Immature natural killer cell (primary cell): ENCODE measurements around the gene DLST. TPM values are rescaled to one million over a fixed set of nuclear protein-coding genes. Genes with fewer than 3 reads are reported as not detected.
A peak's percentile ranks its signal among the peaks of the same experiment; 100 is the strongest.

Experiments used
- DNase-seq, 3 donors: peaks; one replicate each; pipeline ENCODE4 v3.0.0; 2022; ENCODE audit warnings: mixed read lengths in 1 of 3
- H3K27ac Mint-ChIP-seq, 6 donors: one replicate each; pipeline ENCODE4 v1.8.0; 2020; ENCODE audit warnings: mixed read lengths in 6 of 6, mild to moderate bottlenecking in 5 of 6, inconsistent platforms in 4 of 6, moderate library complexity in 3 of 6
- H3K27me3 Mint-ChIP-seq, 3 donors: one replicate each; pipeline ENCODE4 v1.8.0; 2020 to 2021; ENCODE audit warnings: low read depth in 3 of 3, mild to moderate bottlenecking in 3 of 3, mixed read lengths in 3 of 3, moderate library complexity in 3 of 3, inconsistent platforms in 1 of 3
- H3K36me3 Mint-ChIP-seq, 3 donors: one replicate each; pipeline ENCODE4 v1.8.0; 2020; ENCODE audit warnings: mixed read lengths in 3 of 3, inconsistent platforms in 2 of 3, mild to moderate bottlenecking in 2 of 3
- H3K4me1 Mint-ChIP-seq, 2 donors: one replicate each; pipeline ENCODE4 v1.8.0; 2020; ENCODE audit warnings: inconsistent platforms in 2 of 2, mild to moderate bottlenecking in 2 of 2, mixed read lengths in 2 of 2, moderate library complexity in 1 of 2
- H3K4me3 Mint-ChIP-seq, 5 donors: one replicate each; pipeline ENCODE4 v1.8.0; 2020; ENCODE audit warnings: mild to moderate bottlenecking in 5 of 5, mixed read lengths in 5 of 5, inconsistent platforms in 3 of 5, moderate library complexity in 3 of 5
- H3K9me3 Mint-ChIP-seq, 6 donors: one replicate each; pipeline ENCODE4 v1.8.0; 2020; ENCODE audit warnings: mild to moderate bottlenecking in 6 of 6, mixed read lengths in 6 of 6, inconsistent platforms in 4 of 6, moderate library complexity in 3 of 6
- polyA plus RNA-seq, 3 donors: library from polyadenylated mRNA; unstranded; fragments of 300-500 nt; fragmentation: Illumina TruSeq; gene quantifications; one replicate each; pipeline ENCODE4 v1.2.3, GENCODE V29; 2021

Gene DLST
- polyA plus RNA-seq, 3 donors from 2014 or later, result 7.7 to 13.1 (median 9.0) TPM

GRCh38 chr14:74852922-74853530 is 28.7 kb upstream of the DLST start:
- Mint-ChIP-seq H3K36me3 (peaks cover 6 to 12% (median 9%) of the 10 kb centered on the region in 3 donors), H3K9me3 (no peaks in the 10 kb centered on the region), H3K27me3 (peaks cover 0 to 5% (median 2%) of the 10 kb centered on the region in 3 donors), H3K4me3 (no peak overlapping the region), H3K27ac (peak overlapping the region in 1 of 6 donors; percentile 55), H3K4me1 (peaks cover 5 to 9% of the 10 kb centered on the region in 2 donors)
- DNase-seq, result no peak

- no peak for DNase-seq
- H3K27me3 Mint-ChIP-seq, result peaks cover 0 to 5% (median 0%) of the 10 kb centered on the region in 3 donors
- peaks cover 5 to 9% of the 10 kb centered on the region in 2 donors for H3K4me1 Mint-ChIP-seq
- H3K9me3 Mint-ChIP-seq, result no peaks in the 10 kb centered on the region
- H3K36me3 Mint-ChIP-seq, result peaks cover 6 to 12% (median 9%) of the 10 kb centered on the region in 3 donors
- peak overlapping the region in 1 of 6 donors; percentile 55 for H3K27ac Mint-ChIP-seq
- H3K4me3 Mint-ChIP-seq, result no peak overlapping the region
Observed at GRCh38 chr14:74853581-74853980, 28.1 kb upstream of the DLST start.

DNA sequence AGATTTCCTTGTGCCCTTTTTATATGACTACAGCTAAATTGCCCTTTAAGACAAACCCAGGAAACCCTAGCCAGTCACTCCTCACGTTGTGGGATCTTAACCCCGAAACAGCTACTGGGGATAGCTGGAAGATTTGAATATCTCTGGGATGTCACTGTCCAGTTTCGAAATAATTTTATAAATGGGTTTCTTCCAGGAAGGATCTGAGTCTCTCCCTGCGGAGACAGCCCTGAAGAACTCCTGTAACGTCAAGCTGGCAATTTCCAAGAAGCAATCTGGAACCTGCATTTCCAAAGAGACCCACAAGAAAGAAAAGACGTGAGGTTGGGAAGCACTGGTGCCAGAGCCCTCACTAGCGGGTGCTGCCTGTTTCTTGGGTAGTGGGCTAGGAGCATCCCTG is 26.7 kb upstream of the DLST start:
- DNase-seq, result no peak
- Mint-ChIP-seq H3K4me3 (no peak overlapping the region), H3K36me3 (peaks cover 6 to 12% (median 9%) of the 10 kb centered on the region in 3 donors), H3K27ac (no peak overlapping the region), H3K4me1 (peaks cover 5 to 9% of the 10 kb centered on the region in 2 donors), H3K9me3 (no peaks in the 10 kb centered on the region), H3K27me3 (peaks cover 0 to 3% (median 0%) of the 10 kb centered on the region in 3 donors)

DNA sequence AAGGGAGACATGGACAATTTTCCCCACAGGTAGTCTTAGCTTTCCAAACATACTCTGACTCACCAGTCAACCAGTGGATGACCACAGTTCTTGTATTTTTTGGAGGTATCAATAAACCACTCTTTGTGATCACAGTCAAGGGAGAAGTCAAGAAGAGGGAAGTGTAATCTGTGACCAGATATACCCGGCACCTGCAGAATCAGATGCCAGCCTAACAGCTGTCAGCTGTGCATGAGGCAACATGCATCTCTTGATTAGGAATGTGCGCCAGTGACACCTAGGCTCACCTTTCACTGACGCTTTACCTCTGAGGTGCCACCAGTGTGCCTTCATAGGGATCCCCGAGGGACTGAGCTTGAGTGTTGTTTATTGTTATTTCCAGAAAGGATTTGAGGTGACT is 25.8 kb upstream of the DLST start:
- DNase-seq, result no peak
- Mint-ChIP-seq H3K27me3 (peaks cover 0 to 3% (median 0%) of the 10 kb centered on the region in 3 donors), H3K9me3 (no peaks in the 10 kb centered on the region), H3K36me3 (peaks cover 6 to 12% (median 9%) of the 10 kb centered on the region in 3 donors), H3K27ac (peak overlapping the region in 1 of 6 donors; percentile 42), H3K4me1 (peaks cover 5 to 9% of the 10 kb centered on the region in 2 donors), H3K4me3 (no peak overlapping the region)

DNA sequence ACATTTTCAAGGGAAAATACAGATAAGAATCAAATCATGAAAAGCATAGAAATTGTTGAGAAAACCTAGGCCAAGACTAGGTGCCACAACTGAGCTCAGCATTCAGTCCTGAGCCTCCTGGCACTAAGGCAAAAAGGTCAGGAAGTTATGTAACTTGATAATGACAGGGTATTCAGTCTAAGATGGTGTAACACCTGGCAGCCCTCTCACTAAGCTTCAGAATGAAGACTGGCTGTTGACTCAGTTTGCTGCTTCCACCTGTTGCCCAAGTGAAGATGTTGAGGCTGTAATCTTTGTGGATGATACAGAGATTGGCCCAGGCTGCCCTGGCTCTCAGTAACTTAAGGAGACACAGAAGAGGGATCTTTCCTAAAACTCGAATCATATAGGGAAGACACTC is 25.4 kb upstream of the DLST start:
- no peaks in the 10 kb centered on the region for H3K9me3 Mint-ChIP-seq
- no peak overlapping the region for H3K27ac Mint-ChIP-seq
- H3K27me3 Mint-ChIP-seq, result peaks cover 0 to 3% (median 0%) of the 10 kb centered on the region in 3 donors
- peaks cover 5 to 9% of the 10 kb centered on the region in 2 donors for H3K4me1 Mint-ChIP-seq
- H3K36me3 Mint-ChIP-seq, result peaks cover 6 to 12% (median 9%) of the 10 kb centered on the region in 3 donors
- no peak overlapping the region for H3K4me3 Mint-ChIP-seq
- no peak for DNase-seq

DNA sequence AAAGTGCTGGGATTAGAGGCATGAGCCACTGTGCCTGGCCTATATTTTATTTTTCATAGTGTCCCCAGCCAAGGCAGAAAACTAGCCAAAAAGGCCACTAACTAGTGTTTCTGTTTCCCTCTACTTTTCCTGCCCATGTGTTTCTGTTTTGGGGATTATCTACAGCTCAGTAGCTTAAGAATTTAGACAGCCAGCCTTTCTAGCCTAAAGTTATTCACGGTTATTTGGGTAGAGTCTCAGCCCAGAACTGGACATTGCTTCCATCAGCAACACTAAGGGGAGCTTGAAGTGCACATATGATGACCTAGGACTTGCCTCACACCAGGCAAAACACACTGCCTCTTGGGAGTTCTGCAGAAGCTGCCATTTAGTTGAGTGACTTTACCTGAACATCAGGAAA is 23.7 kb upstream of the DLST start:
- Mint-ChIP-seq H3K27me3 (peaks cover 0 to 3% (median 0%) of the 10 kb centered on the region in 3 donors), H3K27ac (no peak overlapping the region), H3K9me3 (no peaks in the 10 kb centered on the region), H3K4me3 (no peak overlapping the region), H3K36me3 (peaks cover 6 to 16% (median 13%) of the 10 kb centered on the region in 3 donors), H3K4me1 (peaks cover 1 to 6% of the 10 kb centered on the region in 2 donors)
- DNase-seq, result no peak

- Mint-ChIP-seq H3K27me3 (no peaks in the 10 kb centered on the region), H3K4me3 (no peak overlapping the region), H3K4me1 (no peaks in the 10 kb centered on the region), H3K9me3 (no peaks in the 10 kb centered on the region), H3K36me3 (peaks cover 6 to 22% (median 13%) of the 10 kb centered on the region in 3 donors), H3K27ac (no peak overlapping the region)
- no peak for DNase-seq
Observed at GRCh38 chr14:74859757-74860552, 21.8 kb upstream of the DLST start.

DNA sequence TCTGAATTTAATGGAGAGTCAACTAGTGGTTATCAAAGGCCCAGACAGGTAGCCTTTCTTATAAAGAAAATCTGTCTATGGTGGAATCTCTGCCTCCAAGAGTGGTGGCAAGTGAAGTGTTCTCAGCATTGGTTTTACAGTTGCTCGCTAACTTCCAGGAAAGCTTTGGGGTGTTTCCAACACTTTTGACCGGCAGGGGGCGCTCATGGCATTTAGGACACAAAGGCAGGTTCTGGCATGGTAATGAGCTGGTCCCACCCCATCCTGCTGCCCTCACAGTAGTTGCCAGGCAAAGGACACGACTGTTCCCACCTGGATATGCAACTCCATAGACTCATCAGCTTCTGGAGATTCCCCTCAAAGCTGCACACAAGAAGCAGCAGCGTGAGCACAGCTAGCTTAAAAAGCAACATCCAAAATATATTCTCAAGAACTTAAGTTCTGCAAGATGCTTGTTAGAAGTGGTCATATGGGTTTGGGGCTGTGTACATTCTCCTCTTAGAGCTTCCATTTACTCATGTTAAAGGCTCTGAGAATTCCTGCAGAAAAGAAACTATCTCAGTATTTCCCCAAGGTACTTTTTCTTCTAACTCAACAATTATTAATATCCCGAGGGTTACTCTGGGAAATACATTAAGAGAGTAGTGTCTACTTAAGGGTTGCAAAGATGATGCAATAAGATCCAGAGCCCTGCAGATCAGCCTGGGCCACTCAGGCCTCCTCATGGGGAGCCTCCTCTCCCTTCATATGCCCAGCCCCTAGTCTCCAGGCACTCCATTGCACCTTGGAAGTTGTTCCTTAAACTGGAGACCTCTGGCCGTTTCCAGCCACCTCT is 20.6 kb upstream of the DLST start:
- H3K4me1 Mint-ChIP-seq, result peaks cover under 1 to 3% of the 10 kb centered on the region in 2 donors
- peak; percentile 82 to 85 (median 83) for DNase-seq
- no peak overlapping the region for H3K4me3 Mint-ChIP-seq
- no peaks in the 10 kb centered on the region for H3K27me3 Mint-ChIP-seq
- peaks cover 4 to 18% (median 12%) of the 10 kb centered on the region in 3 donors for H3K36me3 Mint-ChIP-seq
- no peak overlapping the region for H3K27ac Mint-ChIP-seq
- H3K9me3 Mint-ChIP-seq, result no peaks in the 10 kb centered on the region

- no peak for DNase-seq
- Mint-ChIP-seq H3K4me1 (peaks cover 7 to 9% of the 10 kb centered on the region in 2 donors), H3K27ac (no peak overlapping the region), H3K9me3 (no peaks in the 10 kb centered on the region), H3K4me3 (no peak overlapping the region), H3K36me3 (peaks cover 2 to 17% (median 9%) of the 10 kb centered on the region in 3 donors), H3K27me3 (no peaks in the 10 kb centered on the region)
Observed at GRCh38 chr14:74861734-74862090, 20.0 kb upstream of the DLST start.

DNA sequence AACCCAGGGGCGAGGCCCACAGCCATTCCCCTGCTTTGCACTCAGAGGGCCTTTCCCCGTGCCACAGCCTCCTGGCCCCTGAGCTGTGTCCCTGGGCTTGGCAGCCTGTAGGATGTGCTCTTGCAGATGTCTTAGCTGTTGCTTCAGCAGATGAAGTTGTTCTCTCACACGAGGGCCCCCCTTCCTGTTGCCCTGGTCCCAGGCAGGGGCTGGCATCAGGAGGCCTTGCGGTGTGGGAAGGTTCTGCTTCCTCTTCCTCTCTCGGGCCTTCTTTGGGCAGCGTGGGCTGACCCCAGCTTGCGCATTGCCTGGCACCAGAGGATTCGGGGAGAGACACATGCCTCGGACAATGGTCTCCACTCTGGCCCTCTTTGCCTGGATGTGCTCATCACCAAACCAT is 18.4 kb upstream of the DLST start:
- Mint-ChIP-seq H3K36me3 (peaks cover 0 to 13% (median 7%) of the 10 kb centered on the region in 3 donors), H3K27ac (no peak overlapping the region), H3K9me3 (no peaks in the 10 kb centered on the region), H3K4me3 (no peak overlapping the region), H3K27me3 (no peaks in the 10 kb centered on the region), H3K4me1 (peaks cover 21 to 24% of the 10 kb centered on the region in 2 donors)
- DNase-seq, result no peak

DNA sequence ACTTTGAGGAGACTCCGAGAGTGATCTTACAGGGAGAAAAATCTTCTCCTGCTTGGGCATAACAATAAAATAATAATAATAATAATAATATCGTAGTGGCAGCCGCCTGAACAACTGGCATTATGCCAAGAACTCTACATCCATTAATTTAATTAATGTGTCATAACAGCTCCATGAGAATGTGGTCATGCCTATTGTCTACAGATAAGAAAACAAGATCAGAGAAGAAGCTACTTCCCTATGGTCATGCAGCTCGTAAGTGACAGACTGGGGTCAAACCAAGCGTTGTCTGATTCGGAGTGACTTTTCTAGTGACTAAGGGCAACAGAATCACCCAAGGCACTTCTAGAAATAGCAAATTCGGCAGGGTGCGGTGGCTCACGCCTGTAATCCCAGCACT is 17.5 kb upstream of the DLST start:
- H3K27ac Mint-ChIP-seq, result no peak overlapping the region
- H3K9me3 Mint-ChIP-seq, result no peaks in the 10 kb centered on the region
- H3K4me1 Mint-ChIP-seq, result peaks cover 26 to 27% of the 10 kb centered on the region in 2 donors
- H3K36me3 Mint-ChIP-seq, result peaks cover 0 to 13% (median 7%) of the 10 kb centered on the region in 3 donors
- no peak overlapping the region for H3K4me3 Mint-ChIP-seq
- H3K27me3 Mint-ChIP-seq, result no peaks in the 10 kb centered on the region
- DNase-seq, result no peak

GRCh38 chr14:74865156-74865555 is 16.6 kb upstream of the DLST start:
- Mint-ChIP-seq H3K4me1 (peaks cover 26 to 33% of the 10 kb centered on the region in 2 donors), H3K36me3 (peaks cover 0 to 13% (median 7%) of the 10 kb centered on the region in 3 donors), H3K4me3 (no peak overlapping the region), H3K9me3 (no peaks in the 10 kb centered on the region), H3K27me3 (no peaks in the 10 kb centered on the region), H3K27ac (peak overlapping the region in 1 of 6 donors; percentile 41)
- no peak for DNase-seq

GRCh38 chr14:74866708-74867389 is 14.9 kb upstream of the DLST start:
- H3K27ac Mint-ChIP-seq, result peak overlapping the region; percentile 70 to 92 (median 87)
- H3K27me3 Mint-ChIP-seq, result no peaks in the 10 kb centered on the region
- H3K36me3 Mint-ChIP-seq, result peaks cover 0 to 13% (median 7%) of the 10 kb centered on the region in 3 donors
- no peak for DNase-seq
- H3K9me3 Mint-ChIP-seq, result no peaks in the 10 kb centered on the region
- H3K4me3 Mint-ChIP-seq, result peak overlapping the region; percentile 44 to 69 (median 66)
- H3K4me1 Mint-ChIP-seq, result peaks cover 26 to 33% of the 10 kb centered on the region in 2 donors
